Stimulated activated CD8-positive, alpha-beta memory T cell treated with anti-CD3 and anti-CD28 coated beads, Interleukin-7, amount 100 ng/mL, for 4 hours (primary cell): Measurements from ENCODE around the gene PFN3.
"Not testable (repeated sequence)": the region's sequence is repeated elsewhere in the genome, so short reads cannot be mapped to it uniquely, and the experiment has no call there.

Experiments
- DNase-seq, 2 donors: peaks; one replicate each; pipeline ENCODE4 v3.0.0-alpha.2; 2020; ENCODE audit warnings: low read depth in 2 of 2

PFN3 gene

GRCh38 chr5:177393206-177393765, 7.2 kb downstream of the PFN3 start:
- DNase-seq, result no peak

- no peak for DNase-seq
Observed at GRCh38 chr5:177392765-177393164, 7.7 kb downstream of the PFN3 start.

- DNase-seq, result peak; percentile 73 to 78
Observed at GRCh38 chr5:177390363-177391300, 9.8 kb downstream of the PFN3 start.

GRCh38 chr5:177389241-177390169, 11.0 kb downstream of the PFN3 start:
- DNase-seq, result no peak

GRCh38 chr5:177388521-177389052, 11.9 kb downstream of the PFN3 start:
- DNase-seq, result no peak

GRCh38 chr5:177387405-177387804, 13.1 kb downstream of the PFN3 start:
- DNase-seq, result no peak

GRCh38 chr5:177386542-177386941, 13.9 kb downstream of the PFN3 start:
- no peak for DNase-seq

- no peak for DNase-seq
Observed at GRCh38 chr5:177385720-177386119, 14.7 kb downstream of the PFN3 start.

GRCh38 chr5:177384134-177384533, 16.3 kb downstream of the PFN3 start, which contains the start of gene SLC34A1:
Gene SLC34A1, plus strand, starts transcription at chr5:177384434. Its CDS starts 1,308 bp downstream, at chr5:177385742.
- DNase-seq, result no peak

- no peak for DNase-seq
Observed at GRCh38 chr5:177383181-177383580, 17.3 kb downstream of the PFN3 start.

GRCh38 chr5:177382423-177383029, 17.9 kb downstream of the PFN3 start:
- no peak for DNase-seq

GRCh38 chr5:177380805-177381126, 19.7 kb downstream of the PFN3 start:
- DNase-seq, result no peak

GRCh38 chr5:177378884-177379883, 21.3 kb downstream of the PFN3 start:
- no peak for DNase-seq

GRCh38 chr5:177377851-177378776, 22.3 kb downstream of the PFN3 start:
- DNase-seq, result no peak

GRCh38 chr5:177376107-177376506, 24.4 kb downstream of the PFN3 start:
- DNase-seq, result no peak

- DNase-seq, result not testable (repeated sequence)
Observed at GRCh38 chr5:177375516-177375915, 24.9 kb downstream of the PFN3 start.

- no peak for DNase-seq
Observed at GRCh38 chr5:177374211-177374610, 26.2 kb downstream of the PFN3 start.

GRCh38 chr5:177373806-177374205, 26.7 kb downstream of the PFN3 start:
- DNase-seq, result no peak

- no peak for DNase-seq
Observed at GRCh38 chr5:177372910-177373309, 27.6 kb downstream of the PFN3 start.
